CD14-positive monocyte (primary cell): Measurements from ENCODE around the gene HSPH1. TPM values are rescaled to one million over a fixed set of nuclear protein-coding genes. Genes with fewer than 3 reads are reported as not detected.

Source experiments
- DNase-seq, 3 donors: peaks; one replicate each; pipeline ENCODE4 v3.0.0-alpha.2; 2011 to 2022
- H2AFZ ChIP-seq: 2 replicates; pipeline ENCODE4 v1.6.0; 2012; ENCODE audit warnings: mild to moderate bottlenecking, low read depth, low read length, inconsistent platforms; ENCODE audit not compliant: insufficient read depth, poor library complexity, severe bottlenecking
- H3K27ac ChIP-seq, 2 donors: 1 replicate in 1 of 2; 2 replicates in 1 of 2; pipeline ENCODE4 v1.5.1; 2012 to 2013; ENCODE audit warnings: low read length in 2 of 2, control low read depth in 1 of 2, inconsistent platforms in 1 of 2, low read depth in 1 of 2, mild to moderate bottlenecking in 1 of 2
- H3K27me3 ChIP-seq, 2 donors: one replicate each; pipeline versions ENCODE4 v1.6.0 to v1.6.1; 2011 to 2013; ENCODE audit warnings: low read length in 2 of 2; ENCODE audit not compliant: control insufficient read depth in 2 of 2, insufficient read depth in 2 of 2
- H3K36me3 ChIP-seq, 2 donors: replicated peaks in 1 of 2; 1 replicate in 1 of 2; 2 replicates in 1 of 2; pipeline versions ENCODE4 v1.5.1 to v1.6.1; 2012 to 2013; ENCODE audit warnings: low read length in 2 of 2, control low read depth in 1 of 2, inconsistent platforms in 1 of 2, mild to moderate bottlenecking in 1 of 2; ENCODE audit not compliant: insufficient read depth in 2 of 2, control insufficient read depth in 1 of 2
- H3K4me1 ChIP-seq, 2 donors: 1 replicate in 1 of 2; 2 replicates in 1 of 2; pipeline versions ENCODE4 v1.5.1 to v1.6.1; 2012 to 2013; ENCODE audit warnings: low read length in 2 of 2, control low read depth in 1 of 2, inconsistent platforms in 1 of 2, mild to moderate bottlenecking in 1 of 2, moderate library complexity in 1 of 2; ENCODE audit not compliant: insufficient read depth in 2 of 2, control insufficient read depth in 1 of 2
- H3K4me2 ChIP-seq: replicated peaks from 2 replicates; pipeline ENCODE3; 2012; ENCODE audit warnings: low read length, moderate library complexity, mild to moderate bottlenecking; ENCODE audit not compliant: poor library complexity, severe bottlenecking; ENCODE audit errors: extremely low read depth
- H3K4me3 ChIP-seq, 3 experiments: fragments of 200-600 bp in 1 of 3; sonication (generic) in 1 of 3; replicated peaks in 1 of 3; 1 replicate in 2 of 3; 2 replicates in 1 of 3; pipeline ENCODE4 v1.5.1; 2011 to 2013; ENCODE audit warnings: low read length in 3 of 3, mild to moderate bottlenecking in 3 of 3, control low read depth in 2 of 3, low read depth in 2 of 3, inconsistent platforms in 1 of 3, moderate library complexity in 1 of 3
- H3K79me2 ChIP-seq: 2 replicates; pipeline ENCODE4 v1.6.0; 2012; ENCODE audit warnings: mild to moderate bottlenecking, control low read depth, inconsistent platforms, low read length, moderate library complexity; ENCODE audit not compliant: insufficient read depth
- H3K9ac ChIP-seq: 2 replicates; pipeline ENCODE4 v1.6.0; 2017; ENCODE audit warnings: low read length, mild to moderate bottlenecking; ENCODE audit not compliant: insufficient read depth, poor library complexity, severe bottlenecking
- H3K9me3 ChIP-seq, 2 donors: replicated peaks in 1 of 2; 1 replicate in 1 of 2; 2 replicates in 1 of 2; pipeline versions ENCODE4 v1.5.1 to v1.6.1; 2012 to 2013; ENCODE audit warnings: low read length in 2 of 2, control low read depth in 1 of 2; ENCODE audit not compliant: control insufficient read depth in 1 of 2, insufficient read depth in 1 of 2
- H4K20me1 ChIP-seq: 2 replicates; pipeline ENCODE4 v1.6.0; 2012; ENCODE audit warnings: mild to moderate bottlenecking, low read length, control low read depth, moderate library complexity; ENCODE audit not compliant: insufficient read depth
- H3K27ac Mint-ChIP-seq, 7 donors: one replicate each; pipeline ENCODE4 v1.8.0; 2020; ENCODE audit warnings: mild to moderate bottlenecking in 7 of 7, mixed read lengths in 7 of 7, moderate library complexity in 6 of 7, inconsistent platforms in 2 of 7
- H3K27me3 Mint-ChIP-seq, 3 donors: one replicate each; pipeline ENCODE4 v1.8.0; 2021 to 2022; ENCODE audit warnings: low read depth in 3 of 3, mild to moderate bottlenecking in 3 of 3, mixed read lengths in 3 of 3, moderate library complexity in 3 of 3, inconsistent platforms in 1 of 3
- H3K36me3 Mint-ChIP-seq, 2 donors: one replicate each; pipeline ENCODE4 v1.8.0; 2020; ENCODE audit warnings: mixed read lengths in 2 of 2, inconsistent platforms in 1 of 2, mild to moderate bottlenecking in 1 of 2
- H3K4me1 Mint-ChIP-seq: one replicate; pipeline ENCODE4 v1.8.0; 2020; ENCODE audit warnings: mild to moderate bottlenecking, mixed read lengths
- H3K4me3 Mint-ChIP-seq, 2 donors: one replicate each; pipeline ENCODE4 v1.8.0; 2020; ENCODE audit warnings: mild to moderate bottlenecking in 2 of 2, mixed read lengths in 2 of 2, moderate library complexity in 1 of 2
- H3K9me3 Mint-ChIP-seq, 7 donors: one replicate each; pipeline ENCODE4 v1.8.0; 2020 to 2022; ENCODE audit warnings: mixed read lengths in 7 of 7, mild to moderate bottlenecking in 6 of 7, moderate library complexity in 6 of 7, inconsistent platforms in 2 of 7
- WGBS: methylation state at CpG from one replicate; pipeline ENCODE4 v1.1.5; 2013; ENCODE audit warnings: missing lambda C conversion rate; ENCODE audit not compliant: insufficient coverage; 5-methylcytosine and 5-hydroxymethylcytosine counted together
- intact Hi-C, 2 donors: fragments of 100-400 bp; cut with micrococcal nuclease; formaldehyde crosslinking; loops; one replicate each; pipeline versions ENCODE4 v1.15.0 to v1.15.1; 2023
- polyA plus RNA-seq, 3 donors: library from polyadenylated mRNA; depleted of rRNA in 1 of 3; unstranded in 2 of 3; stranded (reverse) in 1 of 3; fragments of 300-500 nt in 2 of 3; fragments of >200 nt in 1 of 3; fragmentation: Illumina TruSeq in 2 of 3; gene quantifications; 1 replicate in 2 of 3; 2 replicates in 1 of 3; pipeline ENCODE4 v1.2.3, GENCODE V29; 2012 to 2021
- TF ChIP-seq, protein P1 (sequence below): fragments of 200-600 bp; IDR thresholded peaks from one replicate; pipeline ENCODE4 v1.8.0; 2022; ENCODE audit warnings: antibody characterized with exemption, mild to moderate bottlenecking

Gene HSPH1
- polyA plus RNA-seq, 3 donors, result 7.4 to 11.3 (median 9.1) TPM

DNA sequence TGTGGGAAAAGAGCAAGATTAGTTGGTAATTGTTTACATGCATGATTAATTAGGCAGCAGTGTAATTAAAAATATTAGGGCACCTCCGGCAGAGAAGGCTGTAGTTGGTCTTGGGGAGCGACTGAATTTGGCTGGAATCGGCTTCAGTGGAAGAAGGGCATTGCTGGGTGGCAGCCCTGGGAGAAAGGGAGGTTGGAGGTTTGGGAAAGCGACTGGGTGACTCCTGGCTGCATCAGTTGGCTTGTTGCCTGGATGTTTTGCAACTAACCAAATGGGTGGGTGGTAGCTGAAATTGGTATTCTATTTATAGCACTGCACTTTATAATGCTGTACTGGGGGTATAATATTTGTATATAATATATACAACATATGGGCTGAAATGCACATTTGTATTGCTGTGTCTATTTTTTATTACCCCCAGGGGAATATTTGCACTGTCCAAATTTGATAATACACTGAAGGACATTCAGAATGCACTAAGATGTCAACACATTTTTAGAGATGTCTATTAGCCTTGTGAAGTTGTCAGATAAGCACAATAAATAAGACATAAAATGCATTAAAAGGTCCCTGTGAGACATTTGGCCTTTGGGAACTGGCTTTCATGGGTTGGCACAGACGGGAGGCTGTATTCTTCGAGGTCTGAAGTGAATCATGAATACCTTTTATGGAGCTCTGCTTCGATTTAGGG, 39.8 kb upstream of the HSPH1 start:
- H3K27ac ChIP-seq, result no peak overlapping the region
- peaks cover 14 to 23% of the 10 kb centered on the region in 2 donors for H3K4me1 ChIP-seq
- no peaks in the 10 kb centered on the region for H3K36me3 ChIP-seq
- no peak overlapping the region for H3K9ac ChIP-seq
- H3K9me3 ChIP-seq, result no peaks in the 10 kb centered on the region
- peak overlapping the region in 1 of 7 donors; percentile 60 for H3K27ac Mint-ChIP-seq
- intact Hi-C loops, result no loop called here
- H3K9me3 Mint-ChIP-seq, result no peaks in the 10 kb centered on the region
- H3K4me1 Mint-ChIP-seq, result peaks cover 34% of the 10 kb centered on the region
- no peaks in the 10 kb centered on the region for H4K20me1 ChIP-seq
- no peaks in the 10 kb centered on the region for H3K79me2 ChIP-seq
- no peak for DNase-seq
- 62% methylated on average over 6 of the region's 7 CpGs for WGBS
- H2AFZ ChIP-seq, result peak overlapping the region; percentile 84
- no peaks in the 10 kb centered on the region for H3K36me3 Mint-ChIP-seq
- H3K27me3 Mint-ChIP-seq, result peaks cover 2 to 6% (median 4%) of the 10 kb centered on the region in 3 donors
- H3K4me2 ChIP-seq, result peak overlapping the region; percentile 89
- TF ChIP-seq, protein P1, sequence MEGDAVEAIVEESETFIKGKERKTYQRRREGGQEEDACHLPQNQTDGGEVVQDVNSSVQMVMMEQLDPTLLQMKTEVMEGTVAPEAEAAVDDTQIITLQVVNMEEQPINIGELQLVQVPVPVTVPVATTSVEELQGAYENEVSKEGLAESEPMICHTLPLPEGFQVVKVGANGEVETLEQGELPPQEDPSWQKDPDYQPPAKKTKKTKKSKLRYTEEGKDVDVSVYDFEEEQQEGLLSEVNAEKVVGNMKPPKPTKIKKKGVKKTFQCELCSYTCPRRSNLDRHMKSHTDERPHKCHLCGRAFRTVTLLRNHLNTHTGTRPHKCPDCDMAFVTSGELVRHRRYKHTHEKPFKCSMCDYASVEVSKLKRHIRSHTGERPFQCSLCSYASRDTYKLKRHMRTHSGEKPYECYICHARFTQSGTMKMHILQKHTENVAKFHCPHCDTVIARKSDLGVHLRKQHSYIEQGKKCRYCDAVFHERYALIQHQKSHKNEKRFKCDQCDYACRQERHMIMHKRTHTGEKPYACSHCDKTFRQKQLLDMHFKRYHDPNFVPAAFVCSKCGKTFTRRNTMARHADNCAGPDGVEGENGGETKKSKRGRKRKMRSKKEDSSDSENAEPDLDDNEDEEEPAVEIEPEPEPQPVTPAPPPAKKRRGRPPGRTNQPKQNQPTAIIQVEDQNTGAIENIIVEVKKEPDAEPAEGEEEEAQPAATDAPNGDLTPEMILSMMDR, result no peak
- H3K4me3 Mint-ChIP-seq, result peak overlapping the region; percentile 77 to 82
- no peaks in the 10 kb centered on the region for H3K27me3 ChIP-seq
- peak overlapping the region in 1 of 3 experiments; percentile 80 for H3K4me3 ChIP-seq

DNA sequence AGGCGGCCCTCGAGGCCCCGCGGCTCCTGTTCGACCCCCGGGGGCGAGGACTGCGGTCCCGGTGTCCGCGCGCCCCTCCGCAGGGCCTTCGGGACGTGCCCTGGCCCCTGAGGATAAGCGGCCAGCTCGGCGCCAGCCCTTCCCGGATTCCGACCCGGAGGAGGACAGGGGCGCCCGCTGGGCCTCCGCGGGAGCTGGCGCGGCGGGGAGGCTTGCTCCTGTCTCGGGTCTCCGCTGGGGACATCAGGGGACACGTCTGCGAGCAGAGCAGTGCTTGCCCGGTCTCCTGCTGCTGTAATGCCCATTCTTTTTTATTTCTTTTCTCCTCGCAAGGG, 38.9 kb upstream of the HSPH1 start:
- Histone ChIP-seq H3K27ac (peak overlapping the region; percentile 28 to 70), H3K9me3 (no peaks in the 10 kb centered on the region), H3K79me2 (no peaks in the 10 kb centered on the region), H3K9ac (peak overlapping the region; percentile 76), H3K4me3 (peak overlapping the region; percentile 43 to 80 (median 51)), H3K4me2 (peak overlapping the region; percentile 89), H3K27me3 (no peaks in the 10 kb centered on the region), H3K4me1 (peaks cover 14 to 23% of the 10 kb centered on the region in 2 donors), H3K36me3 (no peaks in the 10 kb centered on the region), H2AFZ (peak overlapping the region; percentile 84), H4K20me1 (no peaks in the 10 kb centered on the region)
- peak; percentile 23 to 38 (median 27) for DNase-seq
- peak overlapping the region; percentile 77 to 82 for H3K4me3 Mint-ChIP-seq
- H3K9me3 Mint-ChIP-seq, result no peaks in the 10 kb centered on the region
- H3K27ac Mint-ChIP-seq, result peak overlapping the region in 1 of 7 donors; percentile 57
- under 1% methylated on average over 30 of the region's 34 CpGs for WGBS
- TF ChIP-seq, protein P1, result no peak
- no peaks in the 10 kb centered on the region for H3K36me3 Mint-ChIP-seq
- H3K27me3 Mint-ChIP-seq, result peaks cover 2 to 6% (median 5%) of the 10 kb centered on the region in 3 donors
- H3K4me1 Mint-ChIP-seq, result peaks cover 34% of the 10 kb centered on the region
- intact Hi-C loops, result no loop called here
